DOHH2 (cell line): ENCODE data around the gene TIAM2.

ENCODE experiments used
- CTCF ChIP-seq: fragments of 200-600 bp; sonication (generic); IDR thresholded peaks from one replicate; pipeline ENCODE4 v1.5.1; 2014; ENCODE audit warnings: antibody characterized with exemption, mild to moderate bottlenecking, low read depth, low read length; ENCODE audit not compliant: poor library complexity, severe bottlenecking
- EZH2phosphoT487 ChIP-seq: fragments of 200-600 bp; sonication (generic); IDR thresholded peaks from 2 replicates; pipeline ENCODE4 v1.6.1; 2017; ENCODE audit warnings: borderline replicate concordance, mild to moderate bottlenecking, antibody characterized with exemption, low read length, moderate library complexity, mixed read lengths

GRCh38 chr6:155038527-155038926 lies 43.4 kb downstream of the TIAM2 start:
- no peak for TF ChIP-seq CTCF
- TF ChIP-seq EZH2phosphoT487 = no peak
